HepG2 (cell line): ENCODE data around the gene CRHR1.

Experiments used
- CREB1 ChIP-seq, 2 experiments: fragments of 450-650 bp in 1 of 2; IDR thresholded peaks; 2 replicates each; pipeline ENCODE4 v1.6.1; 2016 to 2017; ENCODE audit warnings: control low read depth in 1 of 2, mild to moderate bottlenecking in 1 of 2, missing compliant biosample characterization in 1 of 2, missing genetic modification characterization in 1 of 2
- EHMT2 ChIP-seq: fragments of 200-600 bp; sonication (generic); IDR thresholded peaks from 2 replicates; pipeline ENCODE4 v1.7.0; 2017; ENCODE audit warnings: antibody characterized with exemption, low read depth, low read length, borderline replicate concordance
- KLF16 ChIP-seq, 2 experiments: sonication (generic) in 1 of 2; formaldehyde crosslinking in 1 of 2; IDR thresholded peaks; 2 replicates each; pipeline versions ENCODE4 v1.6.1 to v1.8.0; 2016 to 2023; ENCODE audit warnings: missing genetic modification reagents in 2 of 2, missing compliant biosample characterization in 1 of 2
- MXI1 ChIP-seq: IDR thresholded peaks from 3 replicates; pipeline ENCODE4 v1.6.1; 2012; ENCODE audit warnings: low read depth, low read length, inconsistent platforms, borderline replicate concordance
- ZNF678 ChIP-seq: sonication (generic); formaldehyde crosslinking; IDR thresholded peaks from 2 replicates; pipeline ENCODE4 v1.4.0; 2020; ENCODE audit warnings: mild to moderate bottlenecking, missing genetic modification reagents
- TF ChIP-seq, protein P1 (sequence below): sonication (generic); formaldehyde crosslinking; IDR thresholded peaks from 2 replicates; pipeline ENCODE4 v1.9.0; 2021; ENCODE audit warnings: missing genetic modification reagents, mild to moderate bottlenecking, borderline replicate concordance

DNA sequence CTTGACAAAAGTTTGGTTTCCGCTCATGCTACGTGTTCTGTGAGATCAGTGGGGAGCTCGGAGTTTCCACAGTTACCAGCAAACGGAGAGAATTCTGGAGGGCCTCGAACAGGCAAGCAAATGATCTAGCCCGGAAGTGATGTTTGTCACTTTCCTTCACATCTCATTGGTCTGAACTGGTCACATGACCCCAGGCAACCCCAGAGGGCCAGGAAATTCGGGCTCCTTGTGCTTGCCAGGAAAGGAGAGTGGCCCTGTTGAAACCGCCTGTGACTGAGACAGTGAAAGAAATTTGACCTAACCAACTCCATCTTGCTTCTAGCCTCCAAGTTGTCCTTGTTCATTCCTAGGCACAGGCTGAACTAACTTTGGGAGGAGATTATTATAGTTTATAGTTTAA, 83.6 kb downstream of the CRHR1 start:
- TF ChIP-seq ZNF678 (CRISPR knock-in tag) (no peak), KLF16 (CRISPR knock-in tag; IDR thresholded peaks at IDR 0.05) (no peak), CREB1 (IDR thresholded peaks at IDR 0.05) (no peak), CREB1 (CRISPR knock-in tag; IDR thresholded peaks at IDR 0.05) (0 out of 2 replicates have a peak, but pooled peaks have one; percentile 19), EHMT2 (no peak), MXI1 (no peak)
- TF ChIP-seq, protein P1, sequence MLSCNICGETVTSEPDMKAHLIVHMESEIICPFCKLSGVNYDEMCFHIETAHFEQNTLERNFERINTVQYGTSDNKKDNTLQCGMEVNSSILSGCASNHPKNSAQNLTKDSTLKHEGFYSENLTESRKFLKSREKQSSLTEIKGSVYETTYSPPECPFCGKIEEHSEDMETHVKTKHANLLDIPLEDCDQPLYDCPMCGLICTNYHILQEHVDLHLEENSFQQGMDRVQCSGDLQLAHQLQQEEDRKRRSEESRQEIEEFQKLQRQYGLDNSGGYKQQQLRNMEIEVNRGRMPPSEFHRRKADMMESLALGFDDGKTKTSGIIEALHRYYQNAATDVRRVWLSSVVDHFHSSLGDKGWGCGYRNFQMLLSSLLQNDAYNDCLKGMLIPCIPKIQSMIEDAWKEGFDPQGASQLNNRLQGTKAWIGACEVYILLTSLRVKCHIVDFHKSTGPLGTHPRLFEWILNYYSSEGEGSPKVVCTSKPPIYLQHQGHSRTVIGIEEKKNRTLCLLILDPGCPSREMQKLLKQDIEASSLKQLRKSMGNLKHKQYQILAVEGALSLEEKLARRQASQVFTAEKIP (CRISPR knock-in tag): no peak
